NT2/D1 (cell line): ENCODE data around the gene PNPLA5.

Source experiments
- YY1 ChIP-seq: IDR thresholded peaks from 2 replicates; pipeline ENCODE4 v1.6.1; 2011; ENCODE audit not compliant: insufficient read length, insufficient read depth
- ZNF274 ChIP-seq: IDR thresholded peaks from 2 replicates; pipeline ENCODE4 v1.6.1; 2011; ENCODE audit warnings: mild to moderate bottlenecking, low read depth, low read length

- TF ChIP-seq YY1 (no peak), ZNF274 (no peak)
Measured at GRCh38 chr22:43847376-43848289, 44.2 kb downstream of the PNPLA5 start.
